Measurements from ENCODE around the gene CD101.

CD101 gene

GRCh38 chr1:117020526-117021156 is 19.1 kb downstream of the CD101 start:
- DNase-seq, result no peak

- DNase-seq, result no peak
Measured at GRCh38 chr1:117022114-117022513, 20.6 kb downstream of the CD101 start.

GRCh38 chr1:117025568-117025967 is 24.0 kb downstream of the CD101 start:
- DNase-seq, result no peak

- no peak for DNase-seq
Measured at GRCh38 chr1:117026361-117026760, 24.8 kb downstream of the CD101 start.

- no peak for DNase-seq
Measured at GRCh38 chr1:117029685-117030084, 28.1 kb downstream of the CD101 start.

GRCh38 chr1:117030271-117030877 is 28.8 kb downstream of the CD101 start:
- no peak for DNase-seq

GRCh38 chr1:117032266-117032665 is 30.7 kb downstream of the CD101 start:
- DNase-seq, result no peak

- DNase-seq, result no peak
Measured at GRCh38 chr1:117032681-117033539, 31.4 kb downstream of the CD101 start.

- DNase-seq, result no peak
Measured at GRCh38 chr1:117033772-117034171, 32.2 kb downstream of the CD101 start.

- DNase-seq, result no peak
Measured at GRCh38 chr1:117034791-117035290, 33.3 kb downstream of the CD101 start.

- no peak for DNase-seq
Measured at GRCh38 chr1:117036018-117036461, 34.5 kb downstream of the CD101 start.

- no peak for DNase-seq
Measured at GRCh38 chr1:117037802-117038201, 36.2 kb downstream of the CD101 start.

GRCh38 chr1:117038236-117038635 is 36.7 kb downstream of the CD101 start:
- DNase-seq, result no peak

- DNase-seq, result no peak
Measured at GRCh38 chr1:117044217-117044616, 42.7 kb downstream of the CD101 start.

- no peak for DNase-seq
Measured at GRCh38 chr1:117045644-117046043, 44.1 kb downstream of the CD101 start.

- DNase-seq, result no peak
Measured at GRCh38 chr1:117046781-117047180, 45.2 kb downstream of the CD101 start.

GRCh38 chr1:117047271-117047670 is 45.7 kb downstream of the CD101 start:
- DNase-seq, result no peak

GRCh38 chr1:117049857-117050256 is 48.3 kb downstream of the CD101 start:
- DNase-seq, result no peak

- no peak for DNase-seq
Measured at GRCh38 chr1:117051224-117052064, 49.9 kb downstream of the CD101 start.

GRCh38 chr1:117054068-117054467 is 52.5 kb downstream of the CD101 start:
- DNase-seq, result no peak

- DNase-seq, result no peak
Measured at GRCh38 chr1:117058810-117059209, 57.2 kb downstream of the CD101 start.

GRCh38 chr1:117059334-117059677 is 57.7 kb downstream of the CD101 start:
- peak; percentile 79 for DNase-seq

Measured in NK-92 treated with Interleukin-12 subunit alpha and Interleukin-12 subunit beta, amount 100 ng/mL, for 24 hours (cell line).